ENCODE results near the gene TSKS. TPM values are rescaled to one million over a fixed set of nuclear protein-coding genes. Genes with fewer than 3 reads are reported as not detected.

TSKS gene
- total and polyA plus RNA-seq, 10 of the 15 experiments (the other 5 are each of a cell fraction or from before 2014, with no cell fraction given) = not detected

DNA sequence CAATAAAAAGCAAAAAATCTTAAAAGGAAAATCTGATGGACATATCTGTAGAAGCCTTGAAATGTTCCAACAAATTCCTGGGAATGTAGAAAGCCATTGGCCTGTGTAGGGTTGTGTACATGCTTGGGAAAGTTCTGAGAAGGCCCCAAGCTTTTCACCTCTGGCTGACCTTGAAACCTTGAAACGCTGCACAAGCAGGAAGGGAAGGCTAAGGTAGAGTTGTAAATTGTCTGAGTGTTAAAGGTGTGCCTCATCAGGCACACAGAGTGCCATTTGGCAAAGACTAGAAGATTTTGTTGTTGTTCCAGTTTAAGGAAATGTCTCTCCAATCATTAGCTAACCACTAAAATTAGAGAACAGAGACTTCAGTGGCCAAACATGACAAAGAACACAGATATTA lies 10.4 kb downstream of the TSKS start:
- DNase-seq (ENCODE audit: low read depth, low spot score) (no peak), FAIRE-seq (no peak), ATAC-seq (no peak)
- BruUV-seq (replicated peaks) = no TSS peak
- no peak for TF ChIP-seq FOXM1 (IDR thresholded peaks at IDR 0.05; ENCODE audit: low read depth, low read length)
- TF ChIP-seq, protein P1, sequence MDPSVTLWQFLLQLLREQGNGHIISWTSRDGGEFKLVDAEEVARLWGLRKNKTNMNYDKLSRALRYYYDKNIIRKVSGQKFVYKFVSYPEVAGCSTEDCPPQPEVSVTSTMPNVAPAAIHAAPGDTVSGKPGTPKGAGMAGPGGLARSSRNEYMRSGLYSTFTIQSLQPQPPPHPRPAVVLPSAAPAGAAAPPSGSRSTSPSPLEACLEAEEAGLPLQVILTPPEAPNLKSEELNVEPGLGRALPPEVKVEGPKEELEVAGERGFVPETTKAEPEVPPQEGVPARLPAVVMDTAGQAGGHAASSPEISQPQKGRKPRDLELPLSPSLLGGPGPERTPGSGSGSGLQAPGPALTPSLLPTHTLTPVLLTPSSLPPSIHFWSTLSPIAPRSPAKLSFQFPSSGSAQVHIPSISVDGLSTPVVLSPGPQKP (IDR thresholded peaks at IDR 0.05; ENCODE audit: low read depth, low read length) = no peak
- Histone ChIP-seq H3K9me3 (replicated peaks; ENCODE audit: control insufficient read depth, insufficient read depth, low read length) (peaks cover 4% of the 10 kb centered on the region; the same call in 2 of the 3 replicates), H3K79me2 (ENCODE audit: control insufficient read depth, insufficient read depth, low read length) (no peaks in the 10 kb centered on the region), H2AFZ (ENCODE audit: control insufficient read depth, low read depth, low read length) (no peak overlapping the region), H3K27me3 (replicated peaks in 1 of 2; ENCODE audit: control insufficient read depth in 2 of 2, insufficient read depth in 2 of 2, low read length in 1 of 2) (no peaks in the 10 kb centered on the region), H3K9ac (ENCODE audit: control insufficient read depth, insufficient read depth, low read length) (no peak overlapping the region), H4K20me1 (ENCODE audit: control insufficient read depth, insufficient read depth) (no peaks in the 10 kb centered on the region), H3K36me3 (ENCODE audit: control insufficient read depth in 2 of 2, insufficient read depth in 2 of 2, low read length in 1 of 2) (no peaks in the 10 kb centered on the region), H3K4me3 (no peak overlapping the region), H3K27ac (ENCODE audit: control insufficient read depth, insufficient read depth) (no peak overlapping the region), H3K4me2 (ENCODE audit: control insufficient read depth, insufficient read depth) (no peak overlapping the region), H3K4me1 (ENCODE audit: control insufficient read depth, insufficient read depth, low read length) (no peaks in the 10 kb centered on the region)
- intact Hi-C loops (cut with micrococcal nuclease; ENCODE audit: unreplicated experiment) (no loop called here), in situ Hi-C loops (cut with MboI) (no loop called here)
- ChIA-PET SMC1A (ENCODE audit: uncharacterized antibody, unreplicated experiment) (no interaction called here), POLR2A (no interaction called here), CTCF (no interaction called here), RAD21 (ENCODE audit: unreplicated experiment) (no interaction called here)
- WGBS (ENCODE audit: insufficient coverage, insufficient replicate concordance, low lambda C conversion rate, missing lambda C conversion rate) = 6% methylated on average over 1 of the region's 1 CpG

DNA sequence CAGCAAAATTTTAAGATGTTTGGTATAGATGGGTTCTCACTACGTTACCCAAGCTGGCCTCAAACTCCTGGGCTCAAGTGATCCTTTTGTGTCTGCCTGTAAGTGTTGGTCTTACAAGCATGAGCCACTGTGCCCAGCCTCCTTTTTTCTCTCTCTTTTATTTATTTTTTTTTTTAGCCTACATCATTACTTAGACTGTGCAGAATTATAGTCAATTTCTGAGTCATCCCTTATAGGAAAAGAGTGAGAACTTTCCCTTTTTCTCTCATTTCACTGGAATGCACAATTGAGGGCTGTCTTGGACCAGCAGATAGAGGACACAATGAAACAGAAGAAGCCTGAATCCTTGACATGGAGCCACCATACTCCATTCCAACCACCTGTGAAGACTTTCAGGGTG lies 13.3 kb downstream of the TSKS start:
- DNase-seq (ENCODE audit: low read depth, low spot score) = no peak
- Histone ChIP-seq H2AFZ (ENCODE audit: control insufficient read depth, low read depth, low read length) (no peak overlapping the region), H3K4me3 (no peak overlapping the region), H3K4me1 (ENCODE audit: control insufficient read depth, insufficient read depth, low read length) (no peaks in the 10 kb centered on the region), H3K27ac (ENCODE audit: control insufficient read depth, insufficient read depth) (no peak overlapping the region), H3K9me3 (replicated peaks; ENCODE audit: control insufficient read depth, insufficient read depth, low read length) (no peaks in the 10 kb centered on the region; the same call in 2 of the 3 replicates), H3K4me2 (ENCODE audit: control insufficient read depth, insufficient read depth) (no peak overlapping the region), H4K20me1 (ENCODE audit: control insufficient read depth, insufficient read depth) (no peaks in the 10 kb centered on the region), H3K27me3 (replicated peaks in 1 of 2; ENCODE audit: control insufficient read depth in 2 of 2, insufficient read depth in 2 of 2, low read length in 1 of 2) (no peaks in the 10 kb centered on the region), H3K79me2 (ENCODE audit: control insufficient read depth, insufficient read depth, low read length) (no peaks in the 10 kb centered on the region), H3K36me3 (ENCODE audit: control insufficient read depth in 2 of 2, insufficient read depth in 2 of 2, low read length in 1 of 2) (no peaks in the 10 kb centered on the region), H3K9ac (ENCODE audit: control insufficient read depth, insufficient read depth, low read length) (no peak overlapping the region)
- BruUV-seq (replicated peaks) = no TSS peak
- in situ Hi-C loops (cut with MboI) = no loop called here
- intact Hi-C loops (cut with micrococcal nuclease; ENCODE audit: unreplicated experiment) = no loop called here
- ChIA-PET CTCF (interaction anchor here (1.3 kb wide), 1 partner anchor 57 kb away, joined by 3 read pairs; no protein-coding TSS in a partner anchor), SMC1A (ENCODE audit: uncharacterized antibody, unreplicated experiment) (interaction anchor here (0.6 kb wide), 1 partner anchor 73 kb away, joined by 3 read pairs; no protein-coding TSS in a partner anchor), POLR2A (interaction anchor here (0.6 kb wide), 1 partner anchor 209 kb away, joined by 3 read pairs; no protein-coding TSS in a partner anchor), RAD21 (ENCODE audit: unreplicated experiment) (no interaction called here)
- 29% methylated on average over 1 of the region's 1 CpG for WGBS (ENCODE audit: insufficient coverage, insufficient replicate concordance, low lambda C conversion rate, missing lambda C conversion rate)
- FAIRE-seq = no peak
- no peak for ATAC-seq
- TF ChIP-seq SUZ12 (IDR thresholded peaks at IDR 0.05; ENCODE audit: unreplicated experiment) = no peak
- TF ChIP-seq TCF3 (IDR thresholded peaks at IDR 0.05; ENCODE audit: borderline replicate concordance, insufficient read depth, low read depth, low read length) = no peak
- TF ChIP-seq, protein P2, sequence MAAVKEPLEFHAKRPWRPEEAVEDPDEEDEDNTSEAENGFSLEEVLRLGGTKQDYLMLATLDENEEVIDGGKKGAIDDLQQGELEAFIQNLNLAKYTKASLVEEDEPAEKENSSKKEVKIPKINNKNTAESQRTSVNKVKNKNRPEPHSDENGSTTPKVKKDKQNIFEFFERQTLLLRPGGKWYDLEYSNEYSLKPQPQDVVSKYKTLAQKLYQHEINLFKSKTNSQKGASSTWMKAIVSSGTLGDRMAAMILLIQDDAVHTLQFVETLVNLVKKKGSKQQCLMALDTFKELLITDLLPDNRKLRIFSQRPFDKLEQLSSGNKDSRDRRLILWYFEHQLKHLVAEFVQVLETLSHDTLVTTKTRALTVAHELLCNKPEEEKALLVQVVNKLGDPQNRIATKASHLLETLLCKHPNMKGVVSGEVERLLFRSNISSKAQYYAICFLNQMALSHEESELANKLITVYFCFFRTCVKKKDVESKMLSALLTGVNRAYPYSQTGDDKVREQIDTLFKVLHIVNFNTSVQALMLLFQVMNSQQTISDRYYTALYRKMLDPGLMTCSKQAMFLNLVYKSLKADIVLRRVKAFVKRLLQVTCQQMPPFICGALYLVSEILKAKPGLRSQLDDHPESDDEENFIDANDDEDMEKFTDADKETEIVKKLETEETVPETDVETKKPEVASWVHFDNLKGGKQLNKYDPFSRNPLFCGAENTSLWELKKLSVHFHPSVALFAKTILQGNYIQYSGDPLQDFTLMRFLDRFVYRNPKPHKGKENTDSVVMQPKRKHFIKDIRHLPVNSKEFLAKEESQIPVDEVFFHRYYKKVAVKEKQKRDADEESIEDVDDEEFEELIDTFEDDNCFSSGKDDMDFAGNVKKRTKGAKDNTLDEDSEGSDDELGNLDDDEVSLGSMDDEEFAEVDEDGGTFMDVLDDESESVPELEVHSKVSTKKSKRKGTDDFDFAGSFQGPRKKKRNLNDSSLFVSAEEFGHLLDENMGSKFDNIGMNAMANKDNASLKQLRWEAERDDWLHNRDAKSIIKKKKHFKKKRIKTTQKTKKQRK (IDR thresholded peaks at IDR 0.05; ENCODE audit: low read depth, low read length) = no peak
- TF ChIP-seq, protein P3, sequence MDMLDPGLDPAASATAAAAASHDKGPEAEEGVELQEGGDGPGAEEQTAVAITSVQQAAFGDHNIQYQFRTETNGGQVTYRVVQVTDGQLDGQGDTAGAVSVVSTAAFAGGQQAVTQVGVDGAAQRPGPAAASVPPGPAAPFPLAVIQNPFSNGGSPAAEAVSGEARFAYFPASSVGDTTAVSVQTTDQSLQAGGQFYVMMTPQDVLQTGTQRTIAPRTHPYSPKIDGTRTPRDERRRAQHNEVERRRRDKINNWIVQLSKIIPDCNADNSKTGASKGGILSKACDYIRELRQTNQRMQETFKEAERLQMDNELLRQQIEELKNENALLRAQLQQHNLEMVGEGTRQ (IDR thresholded peaks at IDR 0.05; ENCODE audit: borderline replicate concordance, low read depth, low read length) = no peak
- TF ChIP-seq NR2F1 (conservative IDR thresholded peaks at IDR 0.05) = no peak
- no peak for TF ChIP-seq MYB (IDR thresholded peaks at IDR 0.05; ENCODE audit: borderline replicate concordance, low read depth, low read length)
- no peak for TF ChIP-seq MYC (IDR thresholded peaks at IDR 0.05; ENCODE audit: insufficient read depth, insufficient read length, insufficient replicate concordance, low read length, severe bottlenecking)
